Neural cell (in vitro differentiated cells): ENCODE measurements around the gene GBX2. TPM values are rescaled to one million over a fixed set of nuclear protein-coding genes. Genes with fewer than 3 reads are reported as not detected.

Source experiments
- H2AFZ ChIP-seq: fragments of 200-600, 300-800 bp; sonication (generic), shearing (Covaris generic); 2 replicates; pipeline ENCODE4 v1.6.0; 2014; ENCODE audit warnings: low read depth, mild to moderate bottlenecking, antibody characterized with exemption, low read length, moderate library complexity
- H3F3A ChIP-seq: fragments of 200-600 bp; shearing (Covaris generic); 2 replicates; pipeline ENCODE4 v1.6.1; 2016; ENCODE audit warnings: mild to moderate bottlenecking, moderate library complexity, mixed read lengths, antibody characterized with exemption, low read length; ENCODE audit not compliant: insufficient read depth, poor library complexity, severe bottlenecking
- H3K27ac ChIP-seq: fragments of 200-600, 300-800 bp; sonication (generic), shearing (Covaris generic); 2 replicates; pipeline ENCODE4 v1.5.1; 2014; ENCODE audit warnings: mild to moderate bottlenecking, low read length, moderate library complexity
- H3K27me3 ChIP-seq: fragments of 300-800, 200-600 bp; sonication (generic), shearing (Covaris generic); 2 replicates; pipeline ENCODE4 v1.6.0; 2014; ENCODE audit warnings: mild to moderate bottlenecking, low read depth, low read length, moderate library complexity; ENCODE audit not compliant: insufficient read depth
- H3K36me3 ChIP-seq: fragments of 300-800, 200-600 bp; sonication (generic), shearing (Covaris generic); 2 replicates; pipeline ENCODE4 v1.5.1; 2014; ENCODE audit warnings: mild to moderate bottlenecking, antibody characterized with exemption, low read length, moderate library complexity; ENCODE audit not compliant: insufficient read depth
- H3K4me2 ChIP-seq: fragments of 300-800, 200-600 bp; sonication (generic), shearing (Covaris generic); 2 replicates; pipeline ENCODE4 v1.6.0; 2014; ENCODE audit warnings: mild to moderate bottlenecking, low read length
- H3K4me3 ChIP-seq: fragments of 300-800, 200-600 bp; sonication (generic), shearing (Covaris generic); 2 replicates; pipeline ENCODE4 v1.5.1; 2014; ENCODE audit warnings: mild to moderate bottlenecking, low read length, moderate library complexity
- H3K79me2 ChIP-seq: fragments of 200-600 bp; shearing (Covaris generic); replicated peaks from 2 replicates; pipeline ENCODE4 v1.6.0; 2014; ENCODE audit warnings: mild to moderate bottlenecking, low read length, moderate library complexity; ENCODE audit not compliant: insufficient read depth
- H3K9ac ChIP-seq: fragments of 300-800, 200-600 bp; sonication (generic), shearing (Covaris generic); 2 replicates; pipeline ENCODE4 v1.6.1; 2016; ENCODE audit warnings: mild to moderate bottlenecking, low read length, mixed read lengths
- H3K9me2 ChIP-seq: fragments of 200-600 bp; shearing (Covaris generic); 2 replicates; pipeline ENCODE4 v1.6.1; 2016; ENCODE audit warnings: mild to moderate bottlenecking, low read length, mixed read lengths; ENCODE audit not compliant: insufficient read depth
- H3K9me3 ChIP-seq: fragments of 200-600, 300-800 bp; sonication (generic), shearing (Covaris generic); 2 replicates; pipeline ENCODE4 v1.6.1; 2016; ENCODE audit warnings: mild to moderate bottlenecking, mixed run types, low read length, moderate library complexity, mixed read lengths
- H4K20me1 ChIP-seq: fragments of 200-600 bp; shearing (Covaris generic); 2 replicates; pipeline ENCODE4 v1.6.1; 2016; ENCODE audit warnings: mild to moderate bottlenecking, mixed run types; ENCODE audit not compliant: insufficient read depth
- CTCF ChIP-seq: fragments of 450-650 bp; IDR thresholded peaks from 2 replicates; pipeline ENCODE4 v1.5.1; 2014; ENCODE audit warnings: antibody characterized with exemption, mild to moderate bottlenecking, moderate library complexity; ENCODE audit not compliant: poor library complexity, severe bottlenecking
- EP300 ChIP-seq: fragments of 450-650 bp; conservative IDR thresholded peaks from 2 replicates; pipeline ENCODE4 v1.6.1; 2014; ENCODE audit warnings: antibody characterized with exemption, mild to moderate bottlenecking, moderate library complexity; ENCODE audit not compliant: poor library complexity, severe bottlenecking
- EZH2 ChIP-seq: fragments of 200-600, 300-800 bp; shearing (Covaris generic), sonication (generic); IDR thresholded peaks from 2 replicates; pipeline ENCODE4 v1.6.1; 2014; ENCODE audit warnings: antibody characterized with exemption, low read length, borderline replicate concordance, mild to moderate bottlenecking; ENCODE audit not compliant: insufficient read depth, poor library complexity, severe bottlenecking
- MXI1 ChIP-seq: fragments of 450-650 bp; conservative IDR thresholded peaks from 2 replicates; pipeline ENCODE4 v1.6.1; 2014; ENCODE audit warnings: antibody characterized with exemption, mild to moderate bottlenecking; ENCODE audit not compliant: poor library complexity, severe bottlenecking
- POLR2AphosphoS5 ChIP-seq: IDR thresholded peaks from 2 replicates; pipeline ENCODE4 v1.6.1; 2012
- RAD21 ChIP-seq: fragments of 450-650 bp; conservative IDR thresholded peaks from 2 replicates; pipeline ENCODE4 v1.6.1; 2014; ENCODE audit warnings: antibody characterized with exemption, mild to moderate bottlenecking, moderate library complexity
- REST ChIP-seq: IDR thresholded peaks from 2 replicates; pipeline ENCODE4 v1.6.1; 2012; ENCODE audit warnings: borderline replicate concordance
- SMC3 ChIP-seq: fragments of 450-650 bp; conservative IDR thresholded peaks from 2 replicates; pipeline ENCODE4 v1.6.1; 2014; ENCODE audit warnings: antibody characterized with exemption, mild to moderate bottlenecking, moderate library complexity; ENCODE audit not compliant: poor library complexity
- TAF1 ChIP-seq: IDR thresholded peaks from 2 replicates; pipeline ENCODE4 v1.6.1; 2012; ENCODE audit warnings: low read depth
- polyA plus RNA-seq: library from polyadenylated mRNA; depleted of rRNA; stranded (reverse); fragments of >200 nt; gene quantifications from 2 replicates; pipeline ENCODE4 v1.2.3, GENCODE V29; 2014

GBX2 gene
- polyA plus RNA-seq, 1 donor from 2014 or later: 0.92 TPM

GRCh38 chr2:236156095-236156859 lies 11.9 kb downstream of the GBX2 start:
- H3K9ac ChIP-seq: no peak overlapping the region
- H3K4me3 ChIP-seq: no peak overlapping the region
- peaks cover 62% of the 10 kb centered on the region for H3K27me3 ChIP-seq
- no peak overlapping the region for H3K4me2 ChIP-seq
- no peaks in the 10 kb centered on the region for H3F3A ChIP-seq
- no peaks in the 10 kb centered on the region for H3K36me3 ChIP-seq
- no peaks in the 10 kb centered on the region for H3K79me2 ChIP-seq
- TF ChIP-seq MXI1 (no peak), CTCF (no peak)
- H3K9me2 ChIP-seq: no peaks in the 10 kb centered on the region
- no peak overlapping the region for H2AFZ ChIP-seq
- no peak overlapping the region for H3K27ac ChIP-seq
- no peaks in the 10 kb centered on the region for H4K20me1 ChIP-seq
- no peaks in the 10 kb centered on the region for H3K9me3 ChIP-seq

GRCh38 chr2:236155406-236155805 lies 12.8 kb downstream of the GBX2 start:
- TF ChIP-seq RAD21 (no peak), REST (no peak)
- Histone ChIP-seq H4K20me1 (no peaks in the 10 kb centered on the region), H3K27me3 (peaks cover 53% of the 10 kb centered on the region), H2AFZ (no peak overlapping the region), H3K9me3 (no peaks in the 10 kb centered on the region), H3K9ac (no peak overlapping the region), H3K36me3 (no peaks in the 10 kb centered on the region), H3K9me2 (no peaks in the 10 kb centered on the region), H3F3A (no peaks in the 10 kb centered on the region), H3K4me3 (no peak overlapping the region), H3K4me2 (no peak overlapping the region), H3K79me2 (no peaks in the 10 kb centered on the region), H3K27ac (no peak overlapping the region)

- Histone ChIP-seq H3K79me2 (no peaks in the 10 kb centered on the region), H3K36me3 (no peaks in the 10 kb centered on the region), H3K4me3 (no peak overlapping the region), H2AFZ (no peak overlapping the region), H3K9me2 (no peaks in the 10 kb centered on the region), H3K9ac (no peak overlapping the region), H4K20me1 (no peaks in the 10 kb centered on the region), H3F3A (no peaks in the 10 kb centered on the region), H3K27me3 (no peaks in the 10 kb centered on the region), H3K9me3 (no peaks in the 10 kb centered on the region), H3K27ac (no peak overlapping the region), H3K4me2 (no peak overlapping the region)
- no peak for TF ChIP-seq SMC3
- no peak for TF ChIP-seq EP300
- TF ChIP-seq EZH2: no peak
- TF ChIP-seq REST: no peak
- no peak for TF ChIP-seq POLR2AphosphoS5
- no peak for TF ChIP-seq CTCF
- no peak for TF ChIP-seq MXI1
- no peak for TF ChIP-seq TAF1
- no peak for TF ChIP-seq RAD21
Measured at GRCh38 chr2:236146436-236146835, 21.8 kb downstream of the GBX2 start.
